ENCODE results near the gene KIF21B. TPM values are rescaled to one million over a fixed set of nuclear protein-coding genes. Genes with fewer than 3 reads are reported as not detected.

KIF21B gene
- total RNA-seq, 1 donor from 2014 or later = 7.6 TPM

GRCh38 chr1:201044119-201044518 lies 20.6 kb upstream of the KIF21B start:
- no peaks in the 10 kb centered on the region for H3K36me3 Mint-ChIP-seq
- no peak overlapping the region for H3K27ac Mint-ChIP-seq

GRCh38 chr1:201042779-201043461 lies 19.4 kb upstream of the KIF21B start:
- no peaks in the 10 kb centered on the region for H3K9me3 Mint-ChIP-seq
- peaks cover 5% of the 10 kb centered on the region for H3K4me1 Mint-ChIP-seq (ENCODE audit: unreplicated experiment)
- peaks cover 3% of the 10 kb centered on the region for H3K27me3 Mint-ChIP-seq
- no peak overlapping the region for H3K27ac Mint-ChIP-seq
- H3K4me3 Mint-ChIP-seq = no peak overlapping the region
- no peaks in the 10 kb centered on the region for H3K36me3 Mint-ChIP-seq
- DNase-seq (ENCODE audit: extremely low spot score, unreplicated experiment) = no peak
- TF ChIP-seq, protein P1, sequence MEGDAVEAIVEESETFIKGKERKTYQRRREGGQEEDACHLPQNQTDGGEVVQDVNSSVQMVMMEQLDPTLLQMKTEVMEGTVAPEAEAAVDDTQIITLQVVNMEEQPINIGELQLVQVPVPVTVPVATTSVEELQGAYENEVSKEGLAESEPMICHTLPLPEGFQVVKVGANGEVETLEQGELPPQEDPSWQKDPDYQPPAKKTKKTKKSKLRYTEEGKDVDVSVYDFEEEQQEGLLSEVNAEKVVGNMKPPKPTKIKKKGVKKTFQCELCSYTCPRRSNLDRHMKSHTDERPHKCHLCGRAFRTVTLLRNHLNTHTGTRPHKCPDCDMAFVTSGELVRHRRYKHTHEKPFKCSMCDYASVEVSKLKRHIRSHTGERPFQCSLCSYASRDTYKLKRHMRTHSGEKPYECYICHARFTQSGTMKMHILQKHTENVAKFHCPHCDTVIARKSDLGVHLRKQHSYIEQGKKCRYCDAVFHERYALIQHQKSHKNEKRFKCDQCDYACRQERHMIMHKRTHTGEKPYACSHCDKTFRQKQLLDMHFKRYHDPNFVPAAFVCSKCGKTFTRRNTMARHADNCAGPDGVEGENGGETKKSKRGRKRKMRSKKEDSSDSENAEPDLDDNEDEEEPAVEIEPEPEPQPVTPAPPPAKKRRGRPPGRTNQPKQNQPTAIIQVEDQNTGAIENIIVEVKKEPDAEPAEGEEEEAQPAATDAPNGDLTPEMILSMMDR (conservative IDR thresholded peaks at IDR 0.05) = peak; percentile 90

More at GRCh38 chr1:201044119-201044518, 20.6 kb upstream of the KIF21B start:
- H3K4me1 Mint-ChIP-seq (ENCODE audit: unreplicated experiment) = peaks cover 5% of the 10 kb centered on the region
- H3K4me3 Mint-ChIP-seq = no peak overlapping the region
- H3K27me3 Mint-ChIP-seq = peaks cover 3% of the 10 kb centered on the region
- no peaks in the 10 kb centered on the region for H3K9me3 Mint-ChIP-seq
- DNase-seq (ENCODE audit: extremely low spot score, unreplicated experiment) = no peak
- TF ChIP-seq, protein P1 (conservative IDR thresholded peaks at IDR 0.05) = no peak

DNA sequence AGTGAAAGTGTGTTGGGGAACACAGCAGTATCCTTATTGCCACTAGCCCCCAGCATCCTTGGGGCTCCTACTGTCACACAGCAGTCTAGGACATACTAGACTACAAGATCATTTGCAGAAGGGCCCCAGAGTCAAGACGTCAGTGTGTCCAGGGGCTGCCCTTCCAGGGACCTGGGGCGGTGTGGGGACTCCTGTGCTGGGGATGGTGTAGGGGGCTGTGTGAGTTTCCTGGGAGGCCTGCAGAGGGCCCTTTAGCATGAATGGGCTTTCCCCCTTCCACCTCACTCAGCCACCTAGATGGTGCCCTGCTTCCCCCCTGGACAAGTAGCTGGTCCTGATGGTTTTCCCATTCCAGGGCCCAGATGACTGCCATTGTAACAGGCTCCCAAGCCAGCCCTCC lies 17.5 kb upstream of the KIF21B start:
- no peak for DNase-seq (ENCODE audit: extremely low spot score, unreplicated experiment)
- no peak overlapping the region for H3K4me3 Mint-ChIP-seq
- peaks cover 5% of the 10 kb centered on the region for H3K4me1 Mint-ChIP-seq (ENCODE audit: unreplicated experiment)
- H3K27me3 Mint-ChIP-seq = peaks cover 3% of the 10 kb centered on the region
- no peaks in the 10 kb centered on the region for H3K9me3 Mint-ChIP-seq
- TF ChIP-seq, protein P1 (conservative IDR thresholded peaks at IDR 0.05) = no peak
- H3K36me3 Mint-ChIP-seq = no peaks in the 10 kb centered on the region
- H3K27ac Mint-ChIP-seq = no peak overlapping the region

- Mint-ChIP-seq H3K9me3 (no peaks in the 10 kb centered on the region), H3K36me3 (no peaks in the 10 kb centered on the region), H3K4me3 (no peak overlapping the region), H3K27ac (no peak overlapping the region), H3K27me3 (no peaks in the 10 kb centered on the region), H3K4me1 (ENCODE audit: unreplicated experiment) (peaks cover 5% of the 10 kb centered on the region)
- TF ChIP-seq, protein P1 (conservative IDR thresholded peaks at IDR 0.05) = no peak
- no peak for DNase-seq (ENCODE audit: extremely low spot score, unreplicated experiment)
Measured at GRCh38 chr1:201039876-201040275, 16.4 kb upstream of the KIF21B start.

DNA sequence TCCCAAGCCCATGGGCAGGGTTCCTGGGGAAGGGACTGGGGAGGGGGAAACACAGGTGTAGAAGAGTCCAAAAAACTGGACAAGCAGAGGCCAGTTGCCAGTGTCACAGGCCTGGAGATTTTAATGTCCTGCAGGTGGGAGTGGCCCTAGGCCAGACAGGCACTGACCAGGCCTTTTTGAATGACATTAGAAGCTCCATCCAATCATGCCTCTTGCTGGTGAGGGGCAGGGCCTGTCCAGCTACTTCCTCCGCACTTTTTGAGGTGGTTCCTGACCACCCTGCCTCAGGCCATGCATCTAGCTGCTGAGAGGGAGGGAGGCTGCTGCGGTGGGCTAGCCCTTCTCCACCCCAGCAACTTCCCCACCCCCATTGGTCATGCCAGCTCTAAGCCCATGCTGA lies 15.9 kb upstream of the KIF21B start:
- Mint-ChIP-seq H3K27ac (no peak overlapping the region), H3K4me1 (ENCODE audit: unreplicated experiment) (peaks cover 5% of the 10 kb centered on the region), H3K27me3 (no peaks in the 10 kb centered on the region), H3K4me3 (no peak overlapping the region), H3K9me3 (no peaks in the 10 kb centered on the region), H3K36me3 (no peaks in the 10 kb centered on the region)
- TF ChIP-seq, protein P1 (conservative IDR thresholded peaks at IDR 0.05) = no peak
- no peak for DNase-seq (ENCODE audit: extremely low spot score, unreplicated experiment)
